ENCODE results near the gene POM121.
A peak's percentile ranks its signal among the peaks of the same experiment; 100 is the strongest.
"Not testable (repeated sequence)": the region's sequence is repeated elsewhere in the genome, so short reads cannot be mapped to it uniquely, and the experiment has no call there.

DNA sequence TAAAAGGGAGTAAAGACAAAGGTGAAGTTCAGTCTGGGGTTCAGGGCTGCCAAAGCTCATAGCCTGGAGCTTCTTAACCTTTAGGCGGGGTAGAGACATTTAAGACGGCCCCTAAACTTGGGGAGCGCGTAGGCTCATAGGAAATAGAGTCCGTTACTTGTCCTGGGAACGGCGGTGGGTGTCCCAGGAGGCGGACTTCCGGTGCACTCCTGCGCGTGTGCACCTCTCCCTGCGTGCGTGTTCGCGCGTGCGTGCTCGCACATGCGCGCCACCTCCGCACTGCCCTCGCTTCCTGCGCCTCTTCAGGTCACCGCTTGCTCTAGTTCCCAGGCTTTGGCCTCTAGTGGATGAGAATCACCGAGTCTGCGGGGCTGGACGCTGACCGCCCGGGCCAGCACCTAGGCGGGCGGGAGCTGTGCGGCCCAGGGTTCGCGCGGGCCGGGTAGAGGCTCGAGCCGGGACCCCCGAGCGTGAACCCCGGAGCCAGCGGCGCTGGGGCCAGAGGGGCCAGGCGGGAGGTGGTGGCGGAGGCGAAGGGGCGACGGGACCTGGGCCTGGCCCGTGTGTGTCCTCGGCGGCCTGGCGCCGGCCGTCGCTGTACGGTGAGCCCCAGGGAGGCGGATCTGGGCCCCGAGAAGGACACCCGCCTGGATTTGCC lies 45.7 kb upstream of the POM121 start:
- TF ChIP-seq, protein P1, sequence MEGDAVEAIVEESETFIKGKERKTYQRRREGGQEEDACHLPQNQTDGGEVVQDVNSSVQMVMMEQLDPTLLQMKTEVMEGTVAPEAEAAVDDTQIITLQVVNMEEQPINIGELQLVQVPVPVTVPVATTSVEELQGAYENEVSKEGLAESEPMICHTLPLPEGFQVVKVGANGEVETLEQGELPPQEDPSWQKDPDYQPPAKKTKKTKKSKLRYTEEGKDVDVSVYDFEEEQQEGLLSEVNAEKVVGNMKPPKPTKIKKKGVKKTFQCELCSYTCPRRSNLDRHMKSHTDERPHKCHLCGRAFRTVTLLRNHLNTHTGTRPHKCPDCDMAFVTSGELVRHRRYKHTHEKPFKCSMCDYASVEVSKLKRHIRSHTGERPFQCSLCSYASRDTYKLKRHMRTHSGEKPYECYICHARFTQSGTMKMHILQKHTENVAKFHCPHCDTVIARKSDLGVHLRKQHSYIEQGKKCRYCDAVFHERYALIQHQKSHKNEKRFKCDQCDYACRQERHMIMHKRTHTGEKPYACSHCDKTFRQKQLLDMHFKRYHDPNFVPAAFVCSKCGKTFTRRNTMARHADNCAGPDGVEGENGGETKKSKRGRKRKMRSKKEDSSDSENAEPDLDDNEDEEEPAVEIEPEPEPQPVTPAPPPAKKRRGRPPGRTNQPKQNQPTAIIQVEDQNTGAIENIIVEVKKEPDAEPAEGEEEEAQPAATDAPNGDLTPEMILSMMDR (optimal IDR thresholded peaks at IDR 0.05 in 1 of 3, IDR thresholded peaks at IDR 0.05 in 1 of 3, conservative IDR thresholded peaks at IDR 0.05 in 1 of 3; ENCODE audit: extremely low read depth in 1 of 3, insufficient read depth in 2 of 3, low read length in 3 of 3), result peak in 1 of 3 experiments; percentile 10
- TF ChIP-seq EZH2 (IDR thresholded peaks at IDR 0.05; ENCODE audit: low read length), result not testable (repeated sequence)
